Activated naive CD8-positive, alpha-beta T cell treated with anti-CD3 and anti-CD28 coated beads for 36 hours (primary cell): ENCODE measurements around the gene CYP26A1. TPM values are rescaled to one million over a fixed set of nuclear protein-coding genes. Genes with fewer than 3 reads are reported as not detected.
"Not testable (repeated sequence)": the region's sequence is repeated elsewhere in the genome, so short reads cannot be mapped to it uniquely, and the experiment has no call there.

Experiments used
- DNase-seq: peaks from one replicate; pipeline ENCODE4 v3.0.0; 2021
- H3K27ac Mint-ChIP-seq: one replicate; pipeline ENCODE4 v1.8.0; 2022; ENCODE audit warnings: mild to moderate bottlenecking, moderate library complexity, mixed read lengths
- H3K27me3 Mint-ChIP-seq: one replicate; pipeline ENCODE4 v1.8.0; 2022; ENCODE audit warnings: mild to moderate bottlenecking, mixed read lengths
- H3K36me3 Mint-ChIP-seq: one replicate; pipeline ENCODE4 v1.8.0; 2021; ENCODE audit warnings: mild to moderate bottlenecking, mixed read lengths
- H3K4me1 Mint-ChIP-seq: one replicate; pipeline ENCODE4 v1.8.0; 2021; ENCODE audit warnings: mixed read lengths
- H3K4me3 Mint-ChIP-seq: one replicate; pipeline ENCODE4 v1.8.0; 2022; ENCODE audit warnings: mild to moderate bottlenecking, moderate library complexity, mixed read lengths
- H3K9me3 Mint-ChIP-seq: one replicate; pipeline ENCODE4 v1.8.0; 2022; ENCODE audit warnings: mixed read lengths
- total RNA-seq, 2 experiments: library from RNA; stranded (reverse); gene quantifications; one replicate each; pipeline ENCODE4 v1.2.3, GENCODE V29; 2021

The CYP26A1 gene
- total RNA-seq, 2 experiments from 2014 or later = not detected

DNA sequence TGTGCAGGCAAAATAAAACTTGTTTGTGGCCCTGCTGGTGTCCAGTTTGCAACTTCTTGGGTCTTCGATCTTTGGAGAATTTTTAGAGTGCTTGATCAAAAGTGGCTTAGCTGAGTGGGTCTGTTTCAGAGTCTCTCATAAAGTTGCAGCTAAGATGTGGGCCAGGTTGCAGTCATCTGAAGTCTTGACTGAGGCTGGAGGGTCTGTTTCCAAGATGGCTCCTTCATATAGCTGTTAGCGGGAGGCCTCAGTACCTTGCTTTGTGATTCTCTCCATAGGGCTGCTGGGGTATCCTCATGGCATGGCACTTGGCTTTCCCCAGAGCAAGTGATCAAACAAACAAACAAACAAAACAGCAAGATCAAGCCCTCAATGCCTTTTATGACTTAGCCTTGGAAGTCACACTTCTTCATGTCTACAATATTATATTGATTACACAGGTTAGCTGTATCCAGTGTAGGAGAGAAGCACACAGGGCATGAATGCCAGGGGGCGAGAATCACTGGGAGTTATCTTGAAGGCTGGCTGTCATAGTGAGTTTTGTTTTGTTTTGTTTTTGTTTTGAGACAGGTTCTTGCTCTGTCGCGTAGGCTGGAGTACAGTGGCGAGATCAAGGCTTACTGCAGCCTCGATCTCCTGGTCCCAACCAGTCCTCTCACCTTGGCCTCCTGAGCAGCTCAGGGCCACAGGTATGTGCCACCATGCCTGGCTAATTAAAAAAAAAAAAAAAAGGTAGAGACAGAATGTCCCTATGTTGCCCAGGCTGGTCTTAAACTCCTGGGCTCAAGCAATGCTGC lies 10.2 kb downstream of the CYP26A1 start:
- no peaks in the 10 kb centered on the region for H3K36me3 Mint-ChIP-seq
- no peak overlapping the region for H3K4me3 Mint-ChIP-seq
- peaks cover 32% of the 10 kb centered on the region for H3K27me3 Mint-ChIP-seq
- no peaks in the 10 kb centered on the region for H3K9me3 Mint-ChIP-seq
- no peak overlapping the region for H3K27ac Mint-ChIP-seq
- no peak for DNase-seq
- peaks cover 3% of the 10 kb centered on the region for H3K4me1 Mint-ChIP-seq

DNA sequence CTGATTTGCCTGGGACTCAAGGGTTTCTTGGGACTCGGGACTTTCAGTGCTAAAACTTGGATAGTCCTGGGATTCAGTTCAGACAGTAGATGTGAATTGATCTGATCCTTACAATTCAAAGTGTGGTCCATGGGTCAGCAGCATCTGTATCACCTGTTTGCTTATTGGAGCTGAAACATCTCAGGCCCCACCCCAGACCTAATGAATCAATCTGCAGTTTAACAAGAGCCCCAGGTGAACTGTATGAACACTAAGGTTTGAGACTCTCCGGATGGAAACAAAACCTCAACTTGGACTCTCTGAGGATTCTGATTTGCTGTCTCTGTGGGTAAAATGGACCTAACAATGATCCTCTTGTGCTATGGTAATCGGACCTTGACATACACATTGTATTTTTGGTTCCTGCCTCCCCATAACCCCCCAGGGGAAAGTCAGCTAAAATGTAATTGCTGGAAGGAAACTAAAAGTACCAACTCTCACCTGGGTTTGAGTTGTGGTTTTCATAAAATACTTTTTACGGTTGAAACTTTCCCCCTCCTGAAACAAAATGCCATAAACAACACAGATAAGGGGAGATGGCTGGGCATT lies 11.7 kb downstream of the CYP26A1 start:
- Mint-ChIP-seq H3K36me3 (no peaks in the 10 kb centered on the region), H3K4me1 (no peaks in the 10 kb centered on the region), H3K4me3 (no peak overlapping the region), H3K27ac (no peak overlapping the region), H3K27me3 (peaks cover 23% of the 10 kb centered on the region), H3K9me3 (no peaks in the 10 kb centered on the region)
- no peak for DNase-seq

DNA sequence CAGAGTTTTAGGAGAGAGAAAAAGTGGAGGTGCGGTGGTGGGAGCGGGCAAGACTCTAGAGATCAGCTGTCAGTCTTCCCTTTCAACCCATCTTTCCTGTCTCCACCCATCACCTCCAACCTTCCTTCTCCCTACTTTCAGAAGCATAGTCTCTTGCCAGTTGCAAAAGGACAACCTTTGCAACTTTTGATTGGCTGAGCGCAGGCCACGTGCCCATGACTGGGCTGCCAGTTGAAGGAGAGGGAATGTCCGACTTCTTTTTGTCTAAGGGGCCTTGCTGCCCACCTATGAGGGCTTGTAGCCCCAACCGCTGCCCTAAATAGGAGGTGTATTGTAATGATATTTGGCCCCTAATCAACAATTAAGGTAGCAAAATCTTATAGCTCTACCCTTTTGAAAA lies 12.6 kb downstream of the CYP26A1 start:
- Mint-ChIP-seq H3K27ac (no peak overlapping the region), H3K36me3 (no peaks in the 10 kb centered on the region), H3K4me3 (no peak overlapping the region), H3K4me1 (no peaks in the 10 kb centered on the region), H3K9me3 (no peaks in the 10 kb centered on the region), H3K27me3 (peaks cover 22% of the 10 kb centered on the region)
- DNase-seq = no peak

- Mint-ChIP-seq H3K36me3 (no peaks in the 10 kb centered on the region), H3K27ac (no peak overlapping the region), H3K27me3 (peaks cover 15% of the 10 kb centered on the region), H3K4me1 (no peaks in the 10 kb centered on the region), H3K4me3 (no peak overlapping the region), H3K9me3 (no peaks in the 10 kb centered on the region)
- no peak for DNase-seq
Observed at GRCh38 chr10:93087846-93088245, 14.2 kb downstream of the CYP26A1 start.

DNA sequence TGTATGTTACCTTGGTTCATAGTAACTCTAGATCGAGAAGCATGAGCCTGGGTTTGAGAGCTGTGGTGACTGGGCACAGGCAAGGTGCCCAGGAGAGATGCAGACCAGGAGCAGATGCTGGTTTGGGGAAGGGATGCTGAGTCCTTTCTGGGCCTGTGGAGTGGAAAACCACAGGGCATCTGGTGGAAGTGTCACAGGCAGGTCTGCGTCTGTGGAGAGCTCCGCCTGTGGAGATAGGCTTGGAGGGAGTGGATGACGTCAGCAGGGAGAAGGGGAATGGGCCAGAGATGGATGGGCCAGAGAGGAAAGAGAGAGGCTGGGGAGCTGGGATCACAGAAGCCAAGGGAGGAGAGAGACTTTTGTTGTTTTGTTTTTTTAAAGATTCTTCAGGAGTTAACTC lies 14.8 kb downstream of the CYP26A1 start:
- Mint-ChIP-seq H3K36me3 (no peaks in the 10 kb centered on the region), H3K27ac (no peak overlapping the region), H3K4me1 (no peaks in the 10 kb centered on the region), H3K9me3 (no peaks in the 10 kb centered on the region), H3K27me3 (peaks cover 15% of the 10 kb centered on the region), H3K4me3 (no peak overlapping the region)
- DNase-seq = no peak

- H3K9me3 Mint-ChIP-seq = no peaks in the 10 kb centered on the region
- no peak overlapping the region for H3K4me3 Mint-ChIP-seq
- H3K27me3 Mint-ChIP-seq = peaks cover 15% of the 10 kb centered on the region
- no peak for DNase-seq
- no peaks in the 10 kb centered on the region for H3K36me3 Mint-ChIP-seq
- no peaks in the 10 kb centered on the region for H3K4me1 Mint-ChIP-seq
- no peak overlapping the region for H3K27ac Mint-ChIP-seq
Observed at GRCh38 chr10:93090619-93091018, 16.9 kb downstream of the CYP26A1 start.

DNA sequence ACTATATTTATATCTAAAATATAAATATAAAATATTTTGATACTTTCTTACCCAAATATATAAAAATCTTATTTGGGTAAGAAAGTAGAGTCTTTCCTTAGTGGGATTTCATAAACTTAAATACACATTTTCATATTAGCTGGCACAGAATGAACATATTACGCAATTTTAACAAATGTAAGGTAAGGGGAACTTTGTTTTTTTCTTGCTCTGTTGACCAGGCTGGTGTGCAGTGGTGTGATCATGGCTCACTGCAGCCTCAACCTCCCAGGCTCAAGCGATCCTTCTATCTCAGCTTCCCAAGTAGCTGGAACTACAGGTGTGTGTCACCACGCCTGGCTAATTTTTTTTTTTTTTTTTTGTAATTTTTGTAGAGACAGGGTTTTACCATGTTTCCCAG lies 18.3 kb downstream of the CYP26A1 start:
- no peak for DNase-seq
- Mint-ChIP-seq H3K36me3 (no peaks in the 10 kb centered on the region), H3K9me3 (no peaks in the 10 kb centered on the region), H3K4me1 (no peaks in the 10 kb centered on the region), H3K4me3 (no peak overlapping the region), H3K27ac (no peak overlapping the region), H3K27me3 (peaks cover 15% of the 10 kb centered on the region)

GRCh38 chr10:93095225-93095624 lies 21.5 kb downstream of the CYP26A1 start:
- no peaks in the 10 kb centered on the region for H3K4me1 Mint-ChIP-seq
- H3K27me3 Mint-ChIP-seq = peaks cover 7% of the 10 kb centered on the region
- no peak overlapping the region for H3K4me3 Mint-ChIP-seq
- no peaks in the 10 kb centered on the region for H3K36me3 Mint-ChIP-seq
- no peak overlapping the region for H3K27ac Mint-ChIP-seq
- no peaks in the 10 kb centered on the region for H3K9me3 Mint-ChIP-seq
- no peak for DNase-seq

GRCh38 chr10:93096901-93097300 lies 23.2 kb downstream of the CYP26A1 start:
- no peak for DNase-seq
- H3K27ac Mint-ChIP-seq = no peak overlapping the region
- H3K4me3 Mint-ChIP-seq = no peak overlapping the region
- H3K4me1 Mint-ChIP-seq = no peaks in the 10 kb centered on the region
- H3K36me3 Mint-ChIP-seq = no peaks in the 10 kb centered on the region
- no peaks in the 10 kb centered on the region for H3K27me3 Mint-ChIP-seq
- H3K9me3 Mint-ChIP-seq = no peaks in the 10 kb centered on the region

- H3K27me3 Mint-ChIP-seq = no peaks in the 10 kb centered on the region
- no peak for DNase-seq
- no peak overlapping the region for H3K27ac Mint-ChIP-seq
- H3K36me3 Mint-ChIP-seq = no peaks in the 10 kb centered on the region
- H3K4me1 Mint-ChIP-seq = no peaks in the 10 kb centered on the region
- H3K9me3 Mint-ChIP-seq = no peaks in the 10 kb centered on the region
- H3K4me3 Mint-ChIP-seq = no peak overlapping the region
Observed at GRCh38 chr10:93097386-93097785, 23.7 kb downstream of the CYP26A1 start.

DNA sequence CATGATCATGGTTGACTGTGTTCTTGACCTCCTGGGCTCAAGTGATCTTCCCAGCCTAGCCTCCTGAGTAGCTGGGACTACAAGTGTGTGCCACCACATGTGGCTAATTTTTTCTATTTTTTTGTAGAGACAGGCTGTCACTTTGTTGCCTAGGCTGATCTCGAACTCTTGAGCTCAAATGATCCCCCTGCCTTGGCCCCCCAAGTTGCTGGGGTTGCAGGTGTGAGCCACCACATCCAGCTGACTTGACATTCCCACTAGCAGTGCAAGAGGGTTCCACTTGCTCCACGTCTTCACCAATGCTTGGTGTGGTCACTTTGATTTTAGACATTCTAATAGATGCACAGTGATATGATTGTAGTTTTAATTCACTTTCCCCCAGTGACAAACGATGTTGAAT lies 25.1 kb downstream of the CYP26A1 start:
- H3K36me3 Mint-ChIP-seq = no peaks in the 10 kb centered on the region
- H3K27ac Mint-ChIP-seq = no peak overlapping the region
- no peaks in the 10 kb centered on the region for H3K4me1 Mint-ChIP-seq
- peaks cover 3% of the 10 kb centered on the region for H3K9me3 Mint-ChIP-seq
- H3K4me3 Mint-ChIP-seq = no peak overlapping the region
- no peak for DNase-seq
- H3K27me3 Mint-ChIP-seq = no peaks in the 10 kb centered on the region

- H3K27ac Mint-ChIP-seq = no peak overlapping the region
- no peaks in the 10 kb centered on the region for H3K4me1 Mint-ChIP-seq
- no peak for DNase-seq
- no peaks in the 10 kb centered on the region for H3K27me3 Mint-ChIP-seq
- no peaks in the 10 kb centered on the region for H3K36me3 Mint-ChIP-seq
- peaks cover 5% of the 10 kb centered on the region for H3K9me3 Mint-ChIP-seq
- no peak overlapping the region for H3K4me3 Mint-ChIP-seq
Observed at GRCh38 chr10:93099670-93100069, 26.0 kb downstream of the CYP26A1 start.

DNA sequence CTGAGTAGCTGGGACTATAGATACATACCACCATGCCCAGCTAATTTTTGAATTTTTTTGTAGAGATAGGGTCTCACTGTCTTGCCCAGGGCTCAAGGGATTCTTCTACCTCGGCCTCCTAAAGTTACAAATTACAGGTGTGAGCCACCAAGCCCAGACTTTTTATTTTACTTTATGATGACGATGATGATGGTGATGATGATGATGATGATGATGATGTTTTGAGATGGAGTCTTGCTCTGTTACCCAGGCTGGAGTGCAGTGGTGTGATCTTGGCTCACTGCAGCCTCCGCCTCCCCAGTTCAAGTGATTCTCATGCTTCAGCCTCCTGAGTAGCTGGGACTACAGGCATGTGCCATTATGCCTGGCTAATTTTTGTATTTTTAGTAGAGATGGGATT lies 27.5 kb downstream of the CYP26A1 start:
- H3K4me1 Mint-ChIP-seq, H3K4me3 Mint-ChIP-seq, H3K27me3 Mint-ChIP-seq, DNase-seq, H3K27ac Mint-ChIP-seq, H3K36me3 Mint-ChIP-seq, H3K9me3 Mint-ChIP-seq: not testable (repeated sequence)

DNA sequence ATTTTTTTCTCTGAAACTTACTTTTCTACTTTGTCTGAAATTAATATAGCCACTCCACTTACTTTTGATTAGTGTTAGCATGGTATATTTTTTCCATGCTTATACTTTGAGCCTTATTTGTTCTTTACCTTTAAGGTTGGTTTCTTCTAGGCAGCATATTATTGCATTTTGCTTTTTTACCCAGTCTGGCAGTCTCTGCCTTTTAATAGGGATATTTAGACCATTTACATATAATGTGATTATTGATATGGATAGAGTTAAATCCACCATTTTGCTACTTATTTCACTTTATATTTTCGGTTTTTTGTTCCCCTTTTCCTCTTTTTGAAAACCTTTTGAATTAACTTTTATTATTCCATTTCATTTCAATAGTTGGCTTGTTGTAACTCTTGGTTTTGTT lies 30.3 kb downstream of the CYP26A1 start:
- Mint-ChIP-seq H3K36me3 (no peaks in the 10 kb centered on the region), H3K4me3 (no peak overlapping the region), H3K4me1 (no peaks in the 10 kb centered on the region), H3K27ac (no peak overlapping the region), H3K9me3 (peaks cover 5% of the 10 kb centered on the region), H3K27me3 (no peaks in the 10 kb centered on the region)
- no peak for DNase-seq

- Mint-ChIP-seq H3K9me3 (peaks cover 5% of the 10 kb centered on the region), H3K4me3 (no peak overlapping the region), H3K27ac (no peak overlapping the region), H3K27me3 (no peaks in the 10 kb centered on the region), H3K4me1 (no peaks in the 10 kb centered on the region), H3K36me3 (no peaks in the 10 kb centered on the region)
- no peak for DNase-seq
Observed at GRCh38 chr10:93106631-93107072, 33.0 kb downstream of the CYP26A1 start.
